ENCODE data around the gene FRMD8.

DNA sequence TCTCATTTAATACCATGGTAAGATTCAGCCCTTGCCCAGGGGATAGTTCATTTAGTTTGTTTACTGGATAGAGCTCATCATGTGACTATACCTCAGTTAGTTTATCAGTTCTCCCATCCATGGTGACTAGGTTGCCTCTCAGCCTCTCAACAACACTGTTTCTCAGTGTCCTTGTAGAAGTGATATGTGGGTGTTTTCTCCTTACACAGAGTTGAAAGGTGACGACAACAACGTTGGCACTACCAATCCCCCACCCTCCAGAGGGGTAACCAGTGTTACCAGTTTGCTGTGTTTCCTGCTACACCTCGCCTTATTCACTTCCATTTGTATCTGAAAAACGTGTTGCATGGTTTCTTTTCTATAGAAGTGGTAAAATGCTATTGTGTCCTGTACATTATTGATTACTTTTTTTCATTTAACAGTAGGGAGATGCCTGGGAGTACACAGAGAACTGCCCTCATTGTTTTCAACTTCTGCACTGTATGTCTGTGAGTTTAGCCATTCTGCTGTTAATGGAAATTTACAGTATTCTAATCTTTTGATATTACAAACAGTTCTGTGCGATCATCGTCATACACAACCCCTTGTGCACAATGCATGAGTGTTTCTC is 47.7 kb downstream of the FRMD8 start:
- TF ChIP-seq, protein P1, sequence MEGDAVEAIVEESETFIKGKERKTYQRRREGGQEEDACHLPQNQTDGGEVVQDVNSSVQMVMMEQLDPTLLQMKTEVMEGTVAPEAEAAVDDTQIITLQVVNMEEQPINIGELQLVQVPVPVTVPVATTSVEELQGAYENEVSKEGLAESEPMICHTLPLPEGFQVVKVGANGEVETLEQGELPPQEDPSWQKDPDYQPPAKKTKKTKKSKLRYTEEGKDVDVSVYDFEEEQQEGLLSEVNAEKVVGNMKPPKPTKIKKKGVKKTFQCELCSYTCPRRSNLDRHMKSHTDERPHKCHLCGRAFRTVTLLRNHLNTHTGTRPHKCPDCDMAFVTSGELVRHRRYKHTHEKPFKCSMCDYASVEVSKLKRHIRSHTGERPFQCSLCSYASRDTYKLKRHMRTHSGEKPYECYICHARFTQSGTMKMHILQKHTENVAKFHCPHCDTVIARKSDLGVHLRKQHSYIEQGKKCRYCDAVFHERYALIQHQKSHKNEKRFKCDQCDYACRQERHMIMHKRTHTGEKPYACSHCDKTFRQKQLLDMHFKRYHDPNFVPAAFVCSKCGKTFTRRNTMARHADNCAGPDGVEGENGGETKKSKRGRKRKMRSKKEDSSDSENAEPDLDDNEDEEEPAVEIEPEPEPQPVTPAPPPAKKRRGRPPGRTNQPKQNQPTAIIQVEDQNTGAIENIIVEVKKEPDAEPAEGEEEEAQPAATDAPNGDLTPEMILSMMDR (conservative IDR thresholded peaks at IDR 0.05 in 1 of 2, IDR thresholded peaks at IDR 0.05 in 1 of 2; ENCODE audit: low read depth in 1 of 2, low read length in 2 of 2), result no peak
- no peak for TF ChIP-seq EZH2 (IDR thresholded peaks at IDR 0.05; ENCODE audit: low read length, missing control alignments)

Measured in fibroblast of lung (primary cell).